OCI-LY1 (cell line): ENCODE results near the gene DTNB.
"Not testable (repeated sequence)": the region's sequence is repeated elsewhere in the genome, so short reads cannot be mapped to it uniquely, and the experiment has no call there.

Source experiments
- EZH2 ChIP-seq: fragments of 200-600 bp; sonication (generic), shearing (Covaris generic); IDR thresholded peaks from 2 replicates; pipeline ENCODE4 v1.8.0; 2017; ENCODE audit warnings: borderline replicate concordance, mixed run types, mild to moderate bottlenecking, antibody characterized with exemption, low read length, moderate library complexity, mixed read lengths
- TF ChIP-seq, protein P1 (sequence below): fragments of 200-600 bp; sonication (generic), shearing (Covaris generic); IDR thresholded peaks from 2 replicates; pipeline ENCODE4 v1.5.1; 2017; ENCODE audit warnings: mild to moderate bottlenecking, antibody characterized with exemption, low read length, moderate library complexity, mixed read lengths

DNA sequence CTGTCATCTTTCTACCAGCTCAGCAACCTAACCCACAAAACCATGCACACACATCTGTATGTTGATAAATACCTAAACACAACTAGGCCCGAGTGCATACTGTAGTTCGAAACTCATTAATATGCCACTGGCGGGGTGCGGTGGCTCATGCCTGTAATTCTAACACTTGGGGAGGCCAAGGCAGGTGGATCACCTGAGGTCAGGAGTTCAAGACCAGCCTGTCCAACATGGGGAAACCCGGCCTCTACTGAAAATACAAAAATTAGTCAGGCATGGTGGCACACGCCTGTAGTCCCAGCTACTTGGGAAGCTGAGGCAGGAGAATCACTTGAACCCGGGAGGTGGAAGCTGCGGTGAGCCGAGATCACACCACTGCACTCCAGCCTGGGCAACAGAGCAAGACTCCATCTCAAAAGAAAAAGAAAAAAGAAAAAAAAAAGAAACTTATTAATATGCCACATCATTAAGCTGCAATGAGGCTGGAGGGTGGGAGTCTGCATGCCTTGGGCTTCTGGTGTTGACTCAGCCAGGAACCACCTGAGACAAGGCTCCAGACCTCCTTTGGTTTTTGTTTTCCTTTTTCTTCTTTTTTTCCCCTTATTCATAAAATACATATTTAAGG lies 71.6 kb downstream of the DTNB start:
- TF ChIP-seq, protein P1, sequence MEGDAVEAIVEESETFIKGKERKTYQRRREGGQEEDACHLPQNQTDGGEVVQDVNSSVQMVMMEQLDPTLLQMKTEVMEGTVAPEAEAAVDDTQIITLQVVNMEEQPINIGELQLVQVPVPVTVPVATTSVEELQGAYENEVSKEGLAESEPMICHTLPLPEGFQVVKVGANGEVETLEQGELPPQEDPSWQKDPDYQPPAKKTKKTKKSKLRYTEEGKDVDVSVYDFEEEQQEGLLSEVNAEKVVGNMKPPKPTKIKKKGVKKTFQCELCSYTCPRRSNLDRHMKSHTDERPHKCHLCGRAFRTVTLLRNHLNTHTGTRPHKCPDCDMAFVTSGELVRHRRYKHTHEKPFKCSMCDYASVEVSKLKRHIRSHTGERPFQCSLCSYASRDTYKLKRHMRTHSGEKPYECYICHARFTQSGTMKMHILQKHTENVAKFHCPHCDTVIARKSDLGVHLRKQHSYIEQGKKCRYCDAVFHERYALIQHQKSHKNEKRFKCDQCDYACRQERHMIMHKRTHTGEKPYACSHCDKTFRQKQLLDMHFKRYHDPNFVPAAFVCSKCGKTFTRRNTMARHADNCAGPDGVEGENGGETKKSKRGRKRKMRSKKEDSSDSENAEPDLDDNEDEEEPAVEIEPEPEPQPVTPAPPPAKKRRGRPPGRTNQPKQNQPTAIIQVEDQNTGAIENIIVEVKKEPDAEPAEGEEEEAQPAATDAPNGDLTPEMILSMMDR: not testable (repeated sequence)
- TF ChIP-seq EZH2: not testable (repeated sequence)
